GM23338 (cell line): ENCODE data around the gene SLC66A3. TPM values are rescaled to one million over a fixed set of nuclear protein-coding genes. Genes with fewer than 3 reads are reported as not detected.

Experiments used
- ATAC-seq: fragments of 200-7000 bp; cut with Tn5 transposase; 3 replicates; pipeline ENCODE4 v1.9.1; 2020
- DNase-seq: peaks from one replicate; pipeline ENCODE4 v3.0.0-alpha.2; 2015; ENCODE audit warnings: low spot score
- H2AFZ ChIP-seq: fragments of 200-600 bp; sonication (generic); 2 replicates; pipeline ENCODE4 v1.8.0; 2016; ENCODE audit warnings: antibody characterized with exemption, mild to moderate bottlenecking, moderate library complexity
- H3F3A ChIP-seq: fragments of 200-600 bp; sonication (generic); replicated peaks from 2 replicates; pipeline ENCODE4 v1.8.0; 2017; ENCODE audit warnings: antibody characterized with exemption, mixed run types, low read depth
- H3K27ac ChIP-seq: fragments of 200-600 bp; sonication (generic); 2 replicates; pipeline ENCODE4 v1.6.1; 2016; ENCODE audit warnings: low read depth
- H3K27me3 ChIP-seq: fragments of 200-600 bp; sonication (generic); 2 replicates; pipeline ENCODE4 v1.8.0; 2016; ENCODE audit warnings: mild to moderate bottlenecking, mixed run types, moderate library complexity; ENCODE audit not compliant: insufficient read depth
- H3K36me3 ChIP-seq: fragments of 200-600 bp; sonication (generic); 2 replicates; pipeline ENCODE4 v1.8.0; 2016; ENCODE audit warnings: mild to moderate bottlenecking; ENCODE audit not compliant: insufficient read depth
- H3K4me1 ChIP-seq: fragments of 200-600 bp; sonication (generic); 2 replicates; pipeline ENCODE4 v1.8.0; 2016; ENCODE audit warnings: mild to moderate bottlenecking, moderate library complexity; ENCODE audit not compliant: insufficient read depth
- H3K4me2 ChIP-seq: fragments of 200-600 bp; sonication (generic); 2 replicates; pipeline ENCODE4 v1.7.1; 2017; ENCODE audit warnings: mixed run types
- H3K4me3 ChIP-seq: fragments of 200-600 bp; sonication (generic); 2 replicates; pipeline ENCODE4 v1.6.1; 2016; ENCODE audit warnings: mixed run types
- H3K79me2 ChIP-seq: fragments of 200-600 bp; sonication (generic); replicated peaks from 2 replicates; pipeline ENCODE4 v1.8.0; 2017; ENCODE audit warnings: mild to moderate bottlenecking; ENCODE audit not compliant: insufficient read depth
- H3K9me2 ChIP-seq: fragments of 200-600 bp; sonication (generic); 2 replicates; pipeline ENCODE4 v1.8.0; 2017; ENCODE audit not compliant: insufficient read depth
- H4K20me1 ChIP-seq: fragments of 200-600 bp; sonication (generic); replicated peaks from 2 replicates; pipeline ENCODE4 v1.8.0; 2017; ENCODE audit warnings: mild to moderate bottlenecking; ENCODE audit not compliant: insufficient read depth
- H3K27ac Mint-ChIP-seq: 2 replicates; pipeline ENCODE4 v1.8.0; 2020; ENCODE audit warnings: inconsistent platforms, mild to moderate bottlenecking, moderate library complexity, mixed read lengths
- H3K27me3 Mint-ChIP-seq: 3 replicates; pipeline ENCODE4 v1.8.0; 2022; ENCODE audit warnings: low read depth, mild to moderate bottlenecking, moderate library complexity, mixed read lengths, inconsistent platforms; ENCODE audit not compliant: insufficient read depth, poor library complexity
- H3K36me3 Mint-ChIP-seq: 3 replicates; pipeline ENCODE4 v1.8.0; 2021; ENCODE audit warnings: low read depth, mild to moderate bottlenecking, inconsistent platforms, moderate library complexity, mixed read lengths
- H3K4me1 Mint-ChIP-seq: 3 replicates; pipeline ENCODE4 v1.8.0; 2020; ENCODE audit warnings: mild to moderate bottlenecking, inconsistent platforms, mixed read lengths
- H3K4me3 Mint-ChIP-seq: 3 replicates; pipeline ENCODE4 v1.8.0; 2021; ENCODE audit warnings: moderate library complexity, mild to moderate bottlenecking, inconsistent platforms, mixed read lengths
- H3K9me3 Mint-ChIP-seq: 3 replicates; pipeline ENCODE4 v1.8.0; 2020; ENCODE audit warnings: moderate library complexity, mild to moderate bottlenecking, inconsistent platforms, mixed read lengths
- CREB1 ChIP-seq: fragments of 250-450 bp; sonication (Bioruptor Pico); IDR thresholded peaks from 2 replicates; pipeline ENCODE4 v1.5.0; 2020; ENCODE audit warnings: low read depth, mild to moderate bottlenecking, moderate library complexity
- ETS1 ChIP-seq: IDR thresholded peaks from 2 replicates; pipeline ENCODE4 v1.6.1; 2016; ENCODE audit warnings: antibody characterized with exemption
- EZH2 ChIP-seq: fragments of 200-600 bp; sonication (generic); IDR thresholded peaks from one replicate; pipeline ENCODE4 v1.8.0; 2017; ENCODE audit warnings: antibody characterized with exemption, mild to moderate bottlenecking, low read depth; ENCODE audit not compliant: unreplicated experiment
- EZH2phosphoT487 ChIP-seq: fragments of 200-600 bp; sonication (generic); IDR thresholded peaks from one replicate; pipeline ENCODE4 v1.8.1; 2018; ENCODE audit warnings: antibody characterized with exemption; ENCODE audit not compliant: unreplicated experiment
- JUNB ChIP-seq: IDR thresholded peaks from one replicate; pipeline ENCODE4 v1.6.1; 2016; ENCODE audit warnings: antibody characterized with exemption; ENCODE audit not compliant: unreplicated experiment
- NANOG ChIP-seq: IDR thresholded peaks from 2 replicates; pipeline ENCODE4 v1.6.1; 2016; ENCODE audit warnings: antibody characterized with exemption, borderline replicate concordance
- POLR2AphosphoS5 ChIP-seq: IDR thresholded peaks from 2 replicates; pipeline ENCODE4 v1.6.1; 2016; ENCODE audit warnings: antibody characterized with exemption, low read depth
- REST ChIP-seq: IDR thresholded peaks from one replicate; pipeline ENCODE4 v1.6.1; 2018; ENCODE audit warnings: antibody characterized with exemption; ENCODE audit not compliant: unreplicated experiment
- ZNF114 ChIP-seq: fragments of 250-450 bp; sonication (Bioruptor Pico); IDR thresholded peaks from 2 replicates; pipeline ENCODE4 v1.5.0; 2020; ENCODE audit warnings: mild to moderate bottlenecking, moderate library complexity
- ZNF331 ChIP-seq: fragments of 250-450 bp; sonication (Bioruptor Pico); IDR thresholded peaks from 2 replicates; pipeline ENCODE4 v1.5.0; 2020; ENCODE audit warnings: low read depth, mild to moderate bottlenecking, moderate library complexity
- ZNF462 ChIP-seq: fragments of 250-450 bp; sonication (Bioruptor Pico); IDR thresholded peaks from 2 replicates; pipeline ENCODE4 v1.5.0; 2020; ENCODE audit warnings: mild to moderate bottlenecking, moderate library complexity
- polyA plus RNA-seq: library from polyadenylated mRNA; unstranded; fragments of >200 nt; fragmentation: Nextera tagmentation; extraction: Ambion mirVana; gene quantifications from 2 replicates; pipeline ENCODE4 v1.2.1, GENCODE V29; 2016
- total RNA-seq: library from RNA; depleted of rRNA; stranded (reverse); fragments of >200 nt; shearing (Covaris generic); gene quantifications from 2 replicates; pipeline ENCODE4 v1.2.3, GENCODE V29; 2014

Gene SLC66A3
- total and polyA plus RNA-seq, 2 experiments from 2014 or later, result 13.7 to 18.4 TPM

DNA sequence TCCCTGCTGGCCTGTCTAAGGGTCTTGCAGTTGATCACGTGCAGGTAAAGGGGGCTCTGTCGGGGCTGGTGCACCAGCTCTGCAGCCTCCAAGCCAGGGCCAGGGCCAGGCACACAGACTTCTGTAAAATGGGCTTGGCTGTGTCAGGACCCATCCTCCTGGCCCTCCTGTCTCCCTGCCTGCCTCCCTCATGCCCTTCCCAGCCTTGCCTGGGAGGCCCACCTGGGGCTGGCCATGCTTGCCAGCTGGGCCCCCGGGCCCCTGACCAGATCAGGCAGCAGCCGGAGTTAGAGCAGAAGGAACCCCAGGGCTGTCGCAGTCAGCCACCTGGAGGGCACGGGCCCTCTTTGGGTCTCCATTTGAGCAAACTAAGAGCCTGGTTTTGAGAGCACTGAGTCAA, 2.0 kb downstream of the SLC66A3 start (continued):
- TF ChIP-seq REST, result no peak

GRCh38 chr2:11157731-11158130, 2.5 kb downstream of the SLC66A3 start:
- Histone ChIP-seq H3K36me3 (no peaks in the 10 kb centered on the region), H3K27ac (no peak overlapping the region), H3K4me1 (no peaks in the 10 kb centered on the region; the same call in 1 of the 2 replicates), H4K20me1 (no peaks in the 10 kb centered on the region), H3K9me2 (no peaks in the 10 kb centered on the region), H3K4me2 (no peak overlapping the region), H3K79me2 (no peaks in the 10 kb centered on the region), H2AFZ (no peak overlapping the region), H3F3A (peaks cover 14% of the 10 kb centered on the region; the same call in 1 of the 2 replicates), H3K27me3 (peaks cover 6% of the 10 kb centered on the region; the same call in 1 of the 2 replicates), H3K4me3 (no peak overlapping the region)
- peaks cover 9% of the 10 kb centered on the region for H3K4me1 Mint-ChIP-seq
- H3K9me3 Mint-ChIP-seq, result no peaks in the 10 kb centered on the region; the same call in 1 of the 3 replicates
- DNase-seq, result no peak
- H3K4me3 Mint-ChIP-seq, result no peak overlapping the region
- H3K27me3 Mint-ChIP-seq, result peaks cover 14% of the 10 kb centered on the region
- no peak overlapping the region for H3K27ac Mint-ChIP-seq
- H3K36me3 Mint-ChIP-seq, result no peaks in the 10 kb centered on the region; the same call in 2 of the 3 replicates
- no peak for ATAC-seq
- TF ChIP-seq ZNF462, result no peak
- no peak for TF ChIP-seq POLR2AphosphoS5
- TF ChIP-seq EZH2, result no peak
- TF ChIP-seq JUNB, result no peak
- no peak for TF ChIP-seq ZNF114 (CRISPR knock-in tag)
- no peak for TF ChIP-seq CREB1 (CRISPR knock-in tag)
- TF ChIP-seq NANOG, result no peak
- no peak for TF ChIP-seq ETS1
- no peak for TF ChIP-seq EZH2phosphoT487
- no peak for TF ChIP-seq REST
- no peak for TF ChIP-seq ZNF331 (CRISPR knock-in tag)
